ENCODE data around the gene GAK.

GAK gene

DNA sequence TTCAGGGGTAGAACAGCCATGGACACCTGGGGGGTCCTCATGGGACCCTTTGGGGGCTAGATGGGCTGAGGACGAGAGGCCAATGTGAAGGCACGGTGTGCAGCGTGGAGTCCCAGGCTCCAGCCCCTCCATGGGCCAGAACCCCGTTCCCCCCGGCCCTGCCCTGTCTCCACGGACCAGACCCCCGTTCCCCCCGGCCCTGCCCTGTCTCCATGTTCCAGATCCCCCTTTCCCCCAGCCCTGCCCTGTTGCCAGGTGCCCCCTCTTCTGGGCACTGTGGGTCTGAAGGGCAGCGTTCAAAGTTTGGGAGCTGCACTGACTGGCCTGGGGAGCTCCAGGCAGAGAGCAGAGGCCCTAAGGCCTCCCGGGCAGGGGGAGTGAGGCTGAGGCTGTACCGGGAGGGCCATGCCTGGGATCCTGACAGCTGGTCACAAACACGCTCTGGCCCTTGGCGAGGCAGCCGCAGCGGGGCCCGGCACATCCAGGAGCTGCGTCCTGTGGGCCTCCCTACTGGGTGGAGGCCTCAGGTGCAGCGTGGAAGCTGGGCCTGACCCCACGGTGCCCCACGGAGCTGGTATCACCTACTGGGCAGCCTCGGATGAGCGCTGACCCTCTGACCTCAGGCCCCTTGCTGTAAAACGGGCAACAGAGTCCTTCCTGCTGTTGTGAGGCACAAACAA lies 32.4 kb upstream of the GAK start:
- in situ Hi-C loops (cut with MboI; ENCODE audit: low sequenced_read_pairs, unreplicated experiment), result no loop called here
- TF ChIP-seq, protein P1, sequence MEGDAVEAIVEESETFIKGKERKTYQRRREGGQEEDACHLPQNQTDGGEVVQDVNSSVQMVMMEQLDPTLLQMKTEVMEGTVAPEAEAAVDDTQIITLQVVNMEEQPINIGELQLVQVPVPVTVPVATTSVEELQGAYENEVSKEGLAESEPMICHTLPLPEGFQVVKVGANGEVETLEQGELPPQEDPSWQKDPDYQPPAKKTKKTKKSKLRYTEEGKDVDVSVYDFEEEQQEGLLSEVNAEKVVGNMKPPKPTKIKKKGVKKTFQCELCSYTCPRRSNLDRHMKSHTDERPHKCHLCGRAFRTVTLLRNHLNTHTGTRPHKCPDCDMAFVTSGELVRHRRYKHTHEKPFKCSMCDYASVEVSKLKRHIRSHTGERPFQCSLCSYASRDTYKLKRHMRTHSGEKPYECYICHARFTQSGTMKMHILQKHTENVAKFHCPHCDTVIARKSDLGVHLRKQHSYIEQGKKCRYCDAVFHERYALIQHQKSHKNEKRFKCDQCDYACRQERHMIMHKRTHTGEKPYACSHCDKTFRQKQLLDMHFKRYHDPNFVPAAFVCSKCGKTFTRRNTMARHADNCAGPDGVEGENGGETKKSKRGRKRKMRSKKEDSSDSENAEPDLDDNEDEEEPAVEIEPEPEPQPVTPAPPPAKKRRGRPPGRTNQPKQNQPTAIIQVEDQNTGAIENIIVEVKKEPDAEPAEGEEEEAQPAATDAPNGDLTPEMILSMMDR (IDR thresholded peaks at IDR 0.05; ENCODE audit: borderline replicate concordance, control extremely low read depth, extremely low read depth, insufficient read depth, missing control alignments), result no peak
- DNase-seq (ENCODE audit: low spot score), result no peak

DNA sequence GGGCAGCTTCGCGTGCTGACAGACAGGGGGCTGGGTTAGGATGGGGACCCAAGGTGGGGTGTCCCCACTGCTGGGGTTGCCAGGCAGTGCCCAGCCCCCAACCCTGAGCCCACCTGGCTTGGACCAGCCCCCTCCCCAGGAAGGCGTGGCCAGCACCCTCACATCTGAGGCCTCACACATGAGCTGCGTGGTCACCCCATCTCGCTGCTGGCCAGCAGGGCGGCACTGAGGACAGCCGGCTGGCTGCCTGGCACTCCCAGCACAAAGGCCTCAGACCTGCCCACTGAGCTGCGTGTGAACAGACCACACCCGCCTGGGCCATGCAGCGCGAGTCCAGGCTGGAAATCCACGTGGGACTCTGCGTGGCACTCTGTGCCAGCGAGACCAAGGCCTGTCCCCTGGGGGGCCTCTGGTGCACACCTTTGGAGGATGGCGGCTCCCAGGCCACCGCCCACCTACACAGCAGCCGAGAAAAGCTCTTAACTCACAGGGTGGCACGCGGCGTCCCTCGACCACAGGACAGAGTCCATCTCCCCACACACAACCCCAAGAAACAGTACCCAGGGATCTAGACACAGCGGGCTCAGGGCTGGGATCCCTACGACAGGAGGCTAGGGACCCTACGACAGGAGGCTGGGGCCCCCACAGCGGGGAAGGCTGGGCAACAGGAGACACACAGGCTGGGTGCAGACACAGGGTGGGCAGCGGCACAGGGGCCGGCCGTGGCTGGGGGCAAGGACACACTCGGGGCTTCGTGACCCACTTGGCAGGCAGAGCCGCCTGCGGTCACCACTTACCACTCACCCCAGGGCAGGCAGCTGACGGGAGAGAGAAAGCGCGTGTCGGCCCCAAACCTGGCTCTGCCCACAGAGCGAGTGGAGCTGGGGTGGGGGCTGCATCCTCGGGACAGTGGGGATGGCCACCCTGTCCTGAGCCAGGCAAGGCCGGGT lies 31.4 kb upstream of the GAK start:
- TF ChIP-seq, protein P1 (IDR thresholded peaks at IDR 0.05; ENCODE audit: borderline replicate concordance, control extremely low read depth, extremely low read depth, insufficient read depth, missing control alignments), result no peak
- in situ Hi-C loops (cut with MboI; ENCODE audit: low sequenced_read_pairs, unreplicated experiment), result no loop called here
- no peak for DNase-seq (ENCODE audit: low spot score)

DNA sequence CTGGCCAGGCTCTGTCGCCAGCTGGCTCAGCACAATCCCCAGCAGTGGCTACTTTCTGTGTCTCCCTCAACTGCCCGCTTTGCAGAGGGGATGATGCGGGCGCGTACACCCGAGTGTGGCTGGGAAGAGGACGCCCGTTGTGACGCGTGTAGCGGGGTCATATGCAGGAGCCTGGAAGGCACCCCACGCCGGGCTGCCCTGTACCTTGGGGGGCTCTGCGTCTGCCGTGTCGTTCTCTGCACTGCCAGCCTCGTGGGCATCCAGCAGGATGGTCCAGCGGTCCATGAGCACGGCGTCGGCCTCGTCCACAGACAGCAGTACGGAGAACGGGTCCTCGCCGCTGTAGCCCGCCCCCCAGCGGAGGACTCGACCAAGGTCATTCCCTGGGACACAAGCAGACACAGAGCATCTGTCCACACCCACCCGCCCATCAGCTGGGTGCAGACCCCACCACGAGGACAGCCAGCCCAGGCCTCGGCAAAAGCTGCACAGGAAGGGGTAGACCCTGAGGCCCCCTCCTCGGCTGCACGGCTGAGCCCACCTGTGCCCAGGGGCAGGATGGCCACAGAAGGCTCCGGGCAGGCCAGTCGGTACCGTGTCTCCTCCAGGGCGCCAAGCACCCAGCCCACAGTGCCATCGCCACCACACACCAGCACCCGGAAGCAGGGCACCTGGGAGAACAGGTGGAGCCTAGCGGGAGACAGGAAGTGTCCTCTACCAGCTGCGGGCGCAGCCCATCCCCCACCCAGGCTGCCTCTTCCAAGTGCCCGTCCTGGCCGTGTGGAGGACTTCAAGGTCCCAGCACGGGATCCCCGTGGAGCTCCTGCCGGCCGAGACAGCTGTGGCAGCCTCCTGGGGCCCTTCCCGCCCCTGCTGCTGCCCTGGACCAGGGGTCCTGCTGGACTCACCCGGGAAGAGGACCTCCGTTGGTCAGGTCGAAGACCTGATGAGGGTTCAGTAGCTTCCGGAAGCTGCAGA lies 30.4 kb upstream of the GAK start:
- DNase-seq (ENCODE audit: low spot score), result no peak

DNA sequence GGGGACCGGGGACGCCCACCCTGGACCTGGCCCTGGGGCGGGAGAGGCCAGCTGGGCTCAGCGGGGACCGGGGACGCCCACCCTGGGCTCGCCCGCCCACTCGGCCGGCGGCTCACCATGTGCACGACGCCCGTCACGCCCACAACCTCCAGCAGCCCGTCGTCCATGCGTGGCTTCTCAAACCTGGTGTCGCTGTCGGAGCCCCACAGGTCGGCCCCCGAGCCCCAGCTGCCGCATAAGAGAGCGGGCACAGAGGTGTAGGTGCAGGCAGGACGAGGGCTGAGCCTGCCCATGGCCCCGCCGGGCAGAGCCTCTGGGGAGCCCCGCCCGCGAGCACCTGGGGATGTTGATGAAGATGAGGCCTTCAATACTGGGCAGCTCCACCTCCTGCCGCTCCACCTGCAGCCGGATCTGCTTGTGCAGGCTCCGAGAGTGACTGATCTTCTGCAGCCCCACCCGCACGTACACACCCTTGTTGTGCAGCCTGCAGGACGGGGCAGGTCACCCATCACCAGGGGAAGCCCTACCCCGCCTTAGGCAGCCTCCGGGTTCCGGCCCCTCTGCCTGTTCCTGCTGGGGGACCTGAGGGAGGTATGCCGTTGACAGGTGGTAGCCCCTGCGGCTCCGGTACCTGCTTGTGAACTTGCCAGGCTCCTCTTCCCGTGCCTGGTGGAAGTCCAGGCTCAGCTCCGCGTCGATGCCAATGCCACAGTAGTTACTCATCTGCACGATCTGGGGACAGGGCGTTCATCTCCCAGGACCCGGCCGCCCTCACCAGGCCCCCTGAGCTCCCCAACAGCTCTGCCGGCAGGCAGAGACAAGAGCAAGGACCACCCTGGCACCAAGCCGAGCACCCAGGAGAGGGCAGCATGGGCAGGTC lies 29.5 kb upstream of the GAK start:
- in situ Hi-C loops (cut with MboI; ENCODE audit: low sequenced_read_pairs, unreplicated experiment), result no loop called here
- TF ChIP-seq, protein P1 (IDR thresholded peaks at IDR 0.05; ENCODE audit: borderline replicate concordance, control extremely low read depth, extremely low read depth, insufficient read depth, missing control alignments), result no peak
- no peak for DNase-seq (ENCODE audit: low spot score)

More for the DNA sequence above, 30.4 kb upstream of the GAK start:
- in situ Hi-C loops (cut with MboI; ENCODE audit: low sequenced_read_pairs, unreplicated experiment), result no loop called here
- TF ChIP-seq, protein P1 (IDR thresholded peaks at IDR 0.05; ENCODE audit: borderline replicate concordance, control extremely low read depth, extremely low read depth, insufficient read depth, missing control alignments), result no peak

DNA sequence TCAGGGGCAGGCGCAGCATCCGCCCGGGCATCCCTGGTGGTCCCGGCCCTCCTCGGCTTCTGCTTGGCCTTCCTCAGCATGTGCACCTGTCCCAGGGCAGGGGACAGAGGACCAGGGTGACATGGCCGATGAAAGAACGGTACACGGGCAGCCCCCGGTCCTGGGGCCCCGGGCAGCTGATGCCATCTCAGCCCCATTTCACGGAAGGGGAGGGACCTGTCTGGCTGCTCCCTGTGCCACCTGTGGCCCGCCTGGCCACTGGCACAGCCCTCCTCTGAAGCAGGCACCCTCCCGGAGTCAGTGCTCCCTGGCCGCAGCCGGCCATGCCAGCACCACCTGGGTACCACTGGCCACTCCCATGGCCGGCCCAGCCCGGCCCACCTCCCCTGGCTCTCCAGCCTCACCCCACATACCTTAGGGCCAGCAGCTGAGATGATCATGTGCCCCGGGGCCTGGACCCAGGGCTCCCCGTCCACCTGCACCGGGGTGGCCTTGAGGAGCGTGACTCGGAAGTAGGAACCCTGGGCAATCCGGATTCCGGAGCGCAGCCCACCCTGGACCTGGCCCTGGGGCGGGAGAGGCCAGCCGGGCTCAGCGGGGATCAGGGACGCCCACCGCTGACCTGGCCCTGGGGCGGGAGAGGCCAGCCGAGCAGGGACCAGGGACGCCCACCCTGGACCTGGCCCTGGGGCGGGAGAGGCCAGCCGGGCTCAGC lies 28.7 kb upstream of the GAK start:
- DNase-seq (ENCODE audit: low spot score), result no peak
- TF ChIP-seq, protein P1 (IDR thresholded peaks at IDR 0.05; ENCODE audit: borderline replicate concordance, control extremely low read depth, extremely low read depth, insufficient read depth, missing control alignments), result no peak
- in situ Hi-C loops (cut with MboI; ENCODE audit: low sequenced_read_pairs, unreplicated experiment), result no loop called here
